Measurements from ENCODE around the gene GLB1L3. TPM values are rescaled to one million over a fixed set of nuclear protein-coding genes. Genes with fewer than 3 reads are reported as not detected.
"Not testable (repeated sequence)": the region's sequence is repeated elsewhere in the genome, so short reads cannot be mapped to it uniquely, and the experiment has no call there.

GLB1L3 gene
- polyA plus RNA-seq, 3 donors, result 1.0 to 1.1 (median 1.1) TPM

GRCh38 chr11:134340354-134340964, 64.3 kb downstream of the GLB1L3 start:
- DNase-seq (ENCODE audit: low read depth in 3 of 3, low spot score in 2 of 3), result no peak

GRCh38 chr11:134341805-134342571, 65.8 kb downstream of the GLB1L3 start:
- no peak for DNase-seq (ENCODE audit: low read depth in 3 of 3, low spot score in 2 of 3)

GRCh38 chr11:134342572-134343340, 66.6 kb downstream of the GLB1L3 start:
- DNase-seq (ENCODE audit: low read depth in 3 of 3, low spot score in 2 of 3), result no peak

- DNase-seq (ENCODE audit: low read depth in 3 of 3, low spot score in 2 of 3), result no peak
Measured at GRCh38 chr11:134343646-134344045, 67.5 kb downstream of the GLB1L3 start.

GRCh38 chr11:134344497-134345236, 68.5 kb downstream of the GLB1L3 start:
- DNase-seq (ENCODE audit: low read depth in 3 of 3, low spot score in 2 of 3), result not testable (repeated sequence)

GRCh38 chr11:134345237-134345550, 69.0 kb downstream of the GLB1L3 start:
- DNase-seq (ENCODE audit: low read depth in 3 of 3, low spot score in 2 of 3), result no peak

GRCh38 chr11:134346101-134346975, 70.2 kb downstream of the GLB1L3 start:
- no peak for DNase-seq (ENCODE audit: low read depth in 3 of 3, low spot score in 2 of 3)

- DNase-seq (ENCODE audit: low read depth in 3 of 3, low spot score in 2 of 3), result no peak
Measured at GRCh38 chr11:134346976-134347350, 70.8 kb downstream of the GLB1L3 start.

GRCh38 chr11:134347441-134347840, 71.3 kb downstream of the GLB1L3 start:
- no peak for DNase-seq (ENCODE audit: low read depth in 3 of 3, low spot score in 2 of 3)

- no peak for DNase-seq (ENCODE audit: low read depth in 3 of 3, low spot score in 2 of 3)
Measured at GRCh38 chr11:134349109-134349801, 73.1 kb downstream of the GLB1L3 start.

- no peak for DNase-seq (ENCODE audit: low read depth in 3 of 3, low spot score in 2 of 3)
Measured at GRCh38 chr11:134349802-134350355, 73.7 kb downstream of the GLB1L3 start.

GRCh38 chr11:134350381-134350780, 74.2 kb downstream of the GLB1L3 start:
- no peak for DNase-seq (ENCODE audit: low read depth in 3 of 3, low spot score in 2 of 3)

- DNase-seq (ENCODE audit: low read depth in 3 of 3, low spot score in 2 of 3), result no peak
Measured at GRCh38 chr11:134352111-134352510, 75.9 kb downstream of the GLB1L3 start.

- DNase-seq (ENCODE audit: low read depth in 3 of 3, low spot score in 2 of 3), result no peak
Measured at GRCh38 chr11:134355136-134355535, 79.0 kb downstream of the GLB1L3 start.

- DNase-seq (ENCODE audit: low read depth in 3 of 3, low spot score in 2 of 3), result no peak
Measured at GRCh38 chr11:134355656-134356055, 79.5 kb downstream of the GLB1L3 start.

- DNase-seq (ENCODE audit: low read depth in 3 of 3, low spot score in 2 of 3), result no peak
Measured at GRCh38 chr11:134356656-134357544, 80.7 kb downstream of the GLB1L3 start.

- DNase-seq (ENCODE audit: low read depth in 3 of 3, low spot score in 2 of 3), result no peak
Measured at GRCh38 chr11:134357545-134357839, 81.3 kb downstream of the GLB1L3 start.

- DNase-seq (ENCODE audit: low read depth in 3 of 3, low spot score in 2 of 3), result no peak
Measured at GRCh38 chr11:134358165-134358855, 82.1 kb downstream of the GLB1L3 start.
